Subcutaneous abdominal adipose tissue (tissue), 5 donors: Measurements from ENCODE around the gene UPK1A.

Experiments used
- H3K27ac ChIP-seq: one replicate; pipeline ENCODE4 v1.7.0; 2013; ENCODE audit warnings: low read depth, mild to moderate bottlenecking, inconsistent platforms, low read length, moderate library complexity
- H3K27me3 ChIP-seq, 5 donors: one replicate each; pipeline ENCODE4 v1.7.0; 2013; ENCODE audit warnings: low read length in 5 of 5, inconsistent platforms in 1 of 5; ENCODE audit not compliant: control insufficient read depth in 5 of 5, insufficient read depth in 4 of 5
- H3K36me3 ChIP-seq, 5 donors: one replicate each; pipeline ENCODE4 v1.7.0; 2013; ENCODE audit warnings: low read length in 5 of 5; ENCODE audit not compliant: control insufficient read depth in 5 of 5, insufficient read depth in 5 of 5
- H3K4me1 ChIP-seq, 5 donors: one replicate each; pipeline ENCODE4 v1.7.0; 2013; ENCODE audit warnings: low read length in 5 of 5, mild to moderate bottlenecking in 3 of 5, moderate library complexity in 1 of 5; ENCODE audit not compliant: control insufficient read depth in 5 of 5, insufficient read depth in 5 of 5
- H3K4me3 ChIP-seq, 5 donors: one replicate each; pipeline ENCODE4 v1.7.0; 2013; ENCODE audit warnings: low read length in 5 of 5, low read depth in 1 of 5
- H3K9ac ChIP-seq, 5 donors: one replicate each; pipeline ENCODE4 v1.7.0; 2013; ENCODE audit warnings: low read length in 5 of 5, mild to moderate bottlenecking in 4 of 5, moderate library complexity in 3 of 5
- H3K9me3 ChIP-seq, 5 donors: one replicate each; pipeline ENCODE4 v1.7.0; 2013; ENCODE audit warnings: low read length in 5 of 5; ENCODE audit not compliant: control insufficient read depth in 5 of 5
- donor health status: healthy.
- donor health status: healthy.
- donor health status: healthy.
- donor health status: healthy.
- donor health status: healthy.

UPK1A gene

GRCh38 chr19:35666251-35666913, at the start of gene UPK1A:
Gene UPK1A, plus strand, starts transcription at chr19:35666517. Its CDS starts 296 bp downstream, at chr19:35666813.
- Histone ChIP-seq H3K4me1 (peaks cover 0 to 1% (median 0%) of the 10 kb centered on the region in 5 donors), H3K36me3 (peaks cover 0 to 10% (median 7%) of the 10 kb centered on the region in 5 donors), H3K4me3 (no peak within 1 kb of the TSS), H3K9ac (no peak within 1 kb of the TSS), H3K9me3 (no peaks in the 10 kb centered on the region), H3K27ac (no peak within 1 kb of the TSS), H3K27me3 (peaks cover 0 to 3% (median 0%) of the 10 kb centered on the region in 5 donors)

DNA sequence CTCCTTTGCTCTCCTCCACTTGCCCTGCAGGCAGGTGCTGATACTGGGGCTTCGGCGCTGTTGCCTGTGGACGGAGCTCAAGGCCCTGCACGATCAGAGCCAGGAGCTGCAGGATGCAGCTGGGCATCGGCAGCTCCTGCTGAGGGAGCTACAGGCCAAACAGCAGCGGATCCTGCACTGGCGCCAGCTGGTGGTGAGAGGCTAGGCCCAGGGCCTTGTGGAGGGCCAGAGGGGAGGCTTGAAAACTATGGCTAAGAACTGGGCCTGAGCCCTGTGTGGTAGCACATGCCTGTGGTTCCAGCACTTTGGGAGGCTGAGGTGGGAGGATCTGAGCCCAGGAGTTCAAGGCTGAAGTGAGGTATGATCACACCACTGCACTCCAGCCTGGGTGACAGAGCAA, 47.5 kb upstream of the UPK1A start:
- H3K36me3 ChIP-seq: peaks cover 0 to 56% (median 28%) of the 10 kb centered on the region in 5 donors

DNA sequence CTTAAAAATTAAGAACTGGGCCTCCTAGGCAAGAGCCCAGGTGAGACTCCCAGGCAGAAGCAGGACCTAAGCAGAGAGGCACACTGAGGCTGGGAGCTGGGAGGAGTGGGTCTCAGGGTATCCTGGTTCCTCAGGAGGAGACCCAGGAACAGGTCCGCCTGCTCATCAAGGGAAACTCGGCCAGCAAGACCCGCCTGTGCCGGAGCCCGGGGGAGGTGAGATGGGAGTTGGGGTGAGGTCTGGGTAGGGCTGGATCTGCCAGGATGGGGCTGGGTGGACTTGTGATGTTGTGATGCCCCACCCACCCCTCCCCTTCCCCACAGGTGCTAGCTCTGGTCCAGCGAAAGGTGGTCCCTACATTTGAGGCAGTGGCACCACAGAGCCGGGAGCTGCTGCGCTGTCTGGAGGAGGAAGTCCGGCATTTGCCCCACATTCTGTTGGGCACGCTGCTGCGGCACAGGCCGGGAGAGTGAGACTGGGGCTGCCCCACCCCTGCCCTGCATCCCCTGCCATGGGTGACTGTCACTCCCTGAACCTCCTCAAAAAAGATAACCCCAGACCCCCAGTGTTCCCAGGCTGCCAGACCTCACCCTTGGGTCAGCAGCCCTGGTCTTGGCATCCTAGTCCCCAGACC, 46.9 kb upstream of the UPK1A start:
- Histone ChIP-seq H3K27ac (no peak overlapping the region), H3K36me3 (peaks cover 0 to 56% (median 28%) of the 10 kb centered on the region in 5 donors), H3K4me3 (no peak overlapping the region), H3K9me3 (no peaks in the 10 kb centered on the region), H3K27me3 (no peaks in the 10 kb centered on the region), H3K9ac (no peak overlapping the region), H3K4me1 (no peaks in the 10 kb centered on the region)

More for the DNA sequence above, 47.5 kb upstream of the UPK1A start:
- Histone ChIP-seq H3K9me3 (no peaks in the 10 kb centered on the region), H3K4me3 (no peak overlapping the region), H3K4me1 (no peaks in the 10 kb centered on the region), H3K27me3 (no peaks in the 10 kb centered on the region), H3K9ac (no peak overlapping the region), H3K27ac (no peak overlapping the region)

- H3K27me3 ChIP-seq: no peaks in the 10 kb centered on the region
- H3K4me3 ChIP-seq: no peak overlapping the region
- no peak overlapping the region for H3K9ac ChIP-seq
- H3K9me3 ChIP-seq: no peaks in the 10 kb centered on the region
- no peak overlapping the region for H3K27ac ChIP-seq
- H3K4me1 ChIP-seq: no peaks in the 10 kb centered on the region
- H3K36me3 ChIP-seq: peaks cover 0 to 55% (median 26%) of the 10 kb centered on the region in 5 donors
These were observed 46.3 kb upstream of the UPK1A start for GRCh38 chr19:35620001-35620400.

DNA sequence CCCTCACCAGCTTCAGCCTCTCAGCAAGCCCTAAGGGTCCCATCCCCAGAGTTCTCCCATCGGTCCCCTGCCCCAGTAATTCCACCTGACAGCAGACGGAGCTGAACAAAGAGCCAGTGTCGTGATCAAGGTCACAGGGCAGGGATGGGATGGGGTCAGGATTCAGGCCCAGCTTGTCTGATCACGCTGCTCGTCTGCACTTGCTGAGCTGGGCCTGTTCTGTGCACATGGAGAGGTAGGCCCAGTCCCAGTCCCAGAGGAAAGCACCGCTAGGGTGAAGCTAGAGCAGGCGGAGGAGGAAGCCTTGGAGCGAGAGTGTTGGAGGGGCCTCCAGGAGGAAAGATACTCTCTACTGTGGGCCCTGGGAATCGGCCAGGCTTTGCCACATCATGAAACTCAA, 44.6 kb upstream of the UPK1A start:
- H3K4me1 ChIP-seq: no peaks in the 10 kb centered on the region
- H3K9me3 ChIP-seq: no peaks in the 10 kb centered on the region
- H3K4me3 ChIP-seq: no peak overlapping the region
- peaks cover 0 to 44% (median 17%) of the 10 kb centered on the region in 5 donors for H3K36me3 ChIP-seq
- no peaks in the 10 kb centered on the region for H3K27me3 ChIP-seq
- H3K9ac ChIP-seq: no peak overlapping the region
- no peak overlapping the region for H3K27ac ChIP-seq

DNA sequence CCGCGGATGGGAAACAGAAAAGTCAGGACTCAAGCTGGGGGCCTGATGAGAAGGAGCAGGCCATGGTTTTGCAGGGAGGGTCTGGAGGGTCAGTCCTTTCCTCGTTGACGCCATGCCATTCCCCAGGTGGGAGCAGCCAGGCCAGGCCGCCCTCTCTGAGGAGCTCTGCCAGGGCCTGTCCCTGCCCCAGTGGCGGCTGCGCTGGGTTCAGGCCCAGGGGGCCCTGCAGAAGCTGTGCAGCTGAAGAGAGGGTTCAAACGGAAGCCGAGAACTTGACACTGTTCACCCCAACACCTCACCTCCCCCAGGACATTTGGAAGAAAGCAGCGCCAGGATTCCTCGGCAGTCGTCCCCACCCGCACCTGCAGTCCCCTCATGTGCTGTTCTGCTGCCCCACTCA, 43.6 kb upstream of the UPK1A start:
- Histone ChIP-seq H3K4me3 (no peak overlapping the region), H3K4me1 (peaks cover 0 to under 1% (median 0%) of the 10 kb centered on the region in 5 donors), H3K9ac (no peak overlapping the region), H3K27me3 (no peaks in the 10 kb centered on the region), H3K9me3 (no peaks in the 10 kb centered on the region), H3K27ac (no peak overlapping the region), H3K36me3 (peaks cover 0 to 35% (median 13%) of the 10 kb centered on the region in 5 donors)

- peaks cover 0 to 30% (median 10%) of the 10 kb centered on the region in 5 donors for H3K36me3 ChIP-seq
- no peaks in the 10 kb centered on the region for H3K9me3 ChIP-seq
- H3K27me3 ChIP-seq: no peaks in the 10 kb centered on the region
- H3K27ac ChIP-seq: no peak overlapping the region
- H3K9ac ChIP-seq: no peak overlapping the region
- peaks cover 0 to 7% (median 6%) of the 10 kb centered on the region in 5 donors for H3K4me1 ChIP-seq
- no peak overlapping the region for H3K4me3 ChIP-seq
These were observed 42.8 kb upstream of the UPK1A start for GRCh38 chr19:35623327-35624010.

GRCh38 chr19:35628264-35628564, 38.1 kb upstream of the UPK1A start:
- Histone ChIP-seq H3K27me3 (no peaks in the 10 kb centered on the region), H3K27ac (peak overlapping the region; percentile 90), H3K9ac (peak overlapping the region; percentile 37 to 98 (median 81)), H3K36me3 (peaks cover 3 to 31% (median 28%) of the 10 kb centered on the region in 5 donors), H3K4me3 (peak overlapping the region; percentile 83 to 96 (median 95)), H3K9me3 (no peaks in the 10 kb centered on the region), H3K4me1 (peaks cover 2 to 23% (median 16%) of the 10 kb centered on the region in 5 donors)

DNA sequence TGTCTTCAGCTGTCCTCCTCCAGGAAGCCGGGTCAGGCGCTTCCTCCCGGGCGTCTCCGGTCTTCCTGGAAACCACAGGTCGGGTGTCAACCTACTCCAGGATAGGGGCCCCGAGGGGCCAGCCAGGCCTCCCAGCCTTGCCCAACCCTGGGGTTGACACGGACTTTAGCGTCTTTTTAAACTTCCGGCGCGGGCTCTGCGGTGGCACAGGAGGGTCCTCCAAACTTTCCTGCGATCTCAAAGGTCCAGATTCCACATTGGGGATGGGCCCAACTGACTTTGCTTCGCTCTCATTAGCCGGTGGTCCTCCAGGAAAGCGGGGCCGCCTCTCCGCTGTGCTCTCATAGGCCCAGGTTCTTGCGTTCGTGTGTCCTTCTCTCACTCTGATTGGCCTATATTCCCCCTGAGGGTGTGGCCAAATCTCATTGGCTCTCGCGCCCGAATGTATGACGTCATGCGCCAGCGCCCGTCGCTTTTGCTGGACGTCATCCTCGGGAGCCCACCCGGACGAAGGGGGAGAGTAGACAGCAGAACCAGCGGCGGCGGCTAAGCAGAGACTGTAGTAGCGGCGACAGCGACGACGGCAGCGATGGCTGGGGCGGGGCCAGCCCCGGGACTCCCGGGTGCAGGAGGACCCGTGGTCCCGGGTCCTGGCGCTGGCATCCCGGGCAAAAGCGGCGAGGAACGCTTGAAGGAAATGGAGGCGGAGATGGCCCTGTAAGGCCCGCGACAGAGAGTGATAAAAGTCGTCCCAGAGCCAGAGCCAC, 37.6 kb upstream of the UPK1A start, which contains the start of gene RBM42:
Gene RBM42 (plus strand): TSS at position 472 of the 767 bp plus-strand sequence. CDS start 118 bp downstream, at position 590.
- peak within 1 kb of the TSS; percentile 90 for H3K27ac ChIP-seq
- H3K9me3 ChIP-seq: no peaks in the 10 kb centered on the region
- peak within 1 kb of the TSS; percentile 91 to 97 (median 95) for H3K4me3 ChIP-seq
- H3K36me3 ChIP-seq: peaks cover 3 to 36% (median 34%) of the 10 kb centered on the region in 5 donors
- H3K4me1 ChIP-seq: peaks cover 2 to 23% (median 16%) of the 10 kb centered on the region in 5 donors
- H3K27me3 ChIP-seq: no peaks in the 10 kb centered on the region
- H3K9ac ChIP-seq: peak within 1 kb of the TSS; percentile 81 to 99 (median 98)
